Tibial nerve (tissue), 4 donors: Measurements from ENCODE around the gene KRTAP10-2.

Experiments used
- CTCF ChIP-seq, 5 experiments: fragments of 200-600 bp in 3 of 5; fragments of 450-650 bp in 2 of 5; sonication (generic) in 3 of 5; IDR thresholded peaks; one replicate each; pipeline ENCODE4 v1.5.1; 2016 to 2019; ENCODE audit warnings: antibody characterized with exemption in 5 of 5, mild to moderate bottlenecking in 3 of 5, moderate library complexity in 2 of 5
- EP300 ChIP-seq, 2 donors: sonication (generic); formaldehyde crosslinking; IDR thresholded peaks; one replicate each; pipeline ENCODE4 v1.6.1; 2017; ENCODE audit warnings: antibody characterized with exemption in 2 of 2, mild to moderate bottlenecking in 1 of 2
- POLR2A ChIP-seq, 2 donors: fragments of 450-650 bp; IDR thresholded peaks; one replicate each; pipeline ENCODE4 v1.6.1; 2017; ENCODE audit warnings: antibody characterized with exemption in 2 of 2, mild to moderate bottlenecking in 2 of 2, moderate library complexity in 2 of 2

GRCh38 chr21:44594406-44594916, 43.2 kb upstream of the KRTAP10-2 start:
- TF ChIP-seq CTCF (IDR thresholded peaks at IDR 0.05) (no peak), POLR2A (IDR thresholded peaks at IDR 0.05) (no peak), EP300 (IDR thresholded peaks at IDR 0.05) (no peak)
